NCI-H1048 (cell line): Measurements from ENCODE around the gene TREML2.
"Not testable (repeated sequence)": the region's sequence is repeated elsewhere in the genome, so short reads cannot be mapped to it uniquely, and the experiment has no call there.

Experiments used
- DNase-seq: peaks from one replicate; lab custom pipeline; 2025; lab: John Stamatoyannopoulos, UW

The TREML2 gene

GRCh38 chr6:41208439-41209106 is 7.6 kb upstream of the TREML2 start:
- no peak for DNase-seq

- no peak for DNase-seq
These were observed 3.2 kb upstream of the TREML2 start for GRCh38 chr6:41204156-41204555.

GRCh38 chr6:41201764-41202173 is 820 bp upstream of the TREML2 start:
- no peak for DNase-seq

GRCh38 chr6:41200296-41200900 is 551 bp downstream of the TREML2 start:
- DNase-seq, result no peak

- DNase-seq, result no peak
These were observed 1.2 kb downstream of the TREML2 start for GRCh38 chr6:41199552-41200246.

GRCh38 chr6:41197234-41197633 is 3.7 kb downstream of the TREML2 start:
- no peak for DNase-seq

- no peak for DNase-seq
These were observed 6.6 kb downstream of the TREML2 start for GRCh38 chr6:41194386-41194785.

DNA sequence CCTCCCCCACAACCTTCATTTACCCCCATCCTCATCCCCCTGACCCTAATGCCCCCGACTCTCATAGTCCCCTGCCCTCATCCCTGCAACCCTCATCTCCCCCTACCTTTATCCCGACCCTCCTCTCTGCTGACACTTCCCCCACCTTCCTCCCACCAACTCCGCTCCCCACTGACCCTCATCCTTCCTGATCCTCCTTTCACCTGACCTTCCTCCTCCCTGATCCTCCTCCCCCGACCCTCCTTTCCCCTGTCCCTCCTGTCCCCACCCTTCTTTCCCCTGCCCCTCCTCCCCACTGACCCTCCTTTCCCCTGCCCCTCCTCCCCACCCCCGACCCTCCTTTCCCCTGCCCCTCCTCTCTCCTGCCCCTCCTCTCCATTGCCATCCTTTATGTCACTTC is 7.1 kb downstream of the TREML2 start:
- DNase-seq, result no peak

DNA sequence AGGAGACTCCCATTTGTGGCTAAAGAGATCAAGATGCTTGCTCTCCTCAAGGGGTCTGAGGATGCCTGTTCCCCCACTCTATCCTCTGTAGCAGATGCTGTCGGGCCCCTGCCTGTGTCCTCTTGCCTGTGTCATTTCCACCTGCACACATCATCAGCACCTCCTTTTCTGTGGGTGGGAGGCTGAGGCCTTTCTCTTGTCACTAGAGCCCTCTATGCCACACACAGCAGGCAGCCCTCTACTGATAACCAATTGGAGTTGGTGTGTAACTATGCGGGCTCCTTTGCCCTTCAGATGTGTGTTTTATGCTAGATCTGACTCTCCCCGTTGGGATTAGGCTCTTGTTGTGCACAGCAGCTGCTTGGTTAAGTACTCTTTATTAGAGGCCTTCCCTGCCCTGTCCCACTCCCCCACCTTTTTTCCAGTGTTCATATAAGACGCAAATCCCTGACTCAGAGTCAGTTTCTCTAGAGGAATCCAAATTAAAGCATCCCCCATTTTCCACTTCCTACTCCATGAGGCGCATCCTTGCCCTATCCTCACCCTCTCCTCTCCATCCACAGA is 7.7 kb downstream of the TREML2 start:
- no peak for DNase-seq

DNA sequence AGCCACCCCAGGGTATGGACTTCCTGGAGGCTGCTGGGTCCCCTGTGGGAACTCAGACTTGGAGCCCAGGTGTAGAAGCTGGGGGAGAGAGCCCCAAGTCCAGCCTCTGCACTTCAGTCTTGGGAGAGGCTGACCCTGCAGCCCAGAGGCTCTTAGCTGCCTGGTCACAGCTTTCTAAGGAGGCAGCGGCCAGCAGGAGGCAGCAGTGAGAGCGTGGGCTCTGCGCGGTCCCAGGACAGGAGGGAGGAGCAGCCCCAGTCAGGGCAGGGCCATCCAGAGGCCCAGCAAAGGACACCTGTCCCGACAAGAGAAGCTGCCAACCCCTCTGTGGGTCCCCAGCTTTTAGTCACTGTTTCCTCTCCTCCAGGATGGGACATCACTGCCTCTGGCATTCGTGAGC is 9.4 kb downstream of the TREML2 start:
- DNase-seq, result no peak

DNA sequence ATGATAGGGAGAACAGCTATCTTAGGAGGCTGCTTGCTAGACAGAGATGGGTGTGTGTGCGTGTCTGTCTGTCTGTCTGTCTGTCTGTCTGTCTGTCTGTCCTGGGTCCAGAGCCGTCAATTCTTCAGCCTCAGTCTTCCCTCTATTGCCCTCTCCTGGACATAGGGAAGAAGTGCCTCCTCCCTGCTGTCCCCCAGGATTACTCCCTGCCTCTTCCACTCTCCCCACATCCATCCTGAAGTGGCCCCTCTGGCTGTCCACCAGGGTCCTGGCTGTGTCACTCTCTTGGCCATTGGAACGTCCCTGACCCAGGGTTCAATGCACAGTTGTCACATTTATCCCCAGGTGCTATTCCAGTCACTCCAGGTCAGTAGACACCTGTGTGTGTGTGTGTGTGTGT is 10.2 kb downstream of the TREML2 start:
- no peak for DNase-seq

- DNase-seq, result no peak
These were observed 11.0 kb downstream of the TREML2 start for GRCh38 chr6:41189967-41190366.

GRCh38 chr6:41189046-41189445 is 11.9 kb downstream of the TREML2 start:
- not testable (repeated sequence) for DNase-seq

- DNase-seq, result no peak
These were observed 12.7 kb downstream of the TREML2 start for GRCh38 chr6:41187924-41188886.

DNA sequence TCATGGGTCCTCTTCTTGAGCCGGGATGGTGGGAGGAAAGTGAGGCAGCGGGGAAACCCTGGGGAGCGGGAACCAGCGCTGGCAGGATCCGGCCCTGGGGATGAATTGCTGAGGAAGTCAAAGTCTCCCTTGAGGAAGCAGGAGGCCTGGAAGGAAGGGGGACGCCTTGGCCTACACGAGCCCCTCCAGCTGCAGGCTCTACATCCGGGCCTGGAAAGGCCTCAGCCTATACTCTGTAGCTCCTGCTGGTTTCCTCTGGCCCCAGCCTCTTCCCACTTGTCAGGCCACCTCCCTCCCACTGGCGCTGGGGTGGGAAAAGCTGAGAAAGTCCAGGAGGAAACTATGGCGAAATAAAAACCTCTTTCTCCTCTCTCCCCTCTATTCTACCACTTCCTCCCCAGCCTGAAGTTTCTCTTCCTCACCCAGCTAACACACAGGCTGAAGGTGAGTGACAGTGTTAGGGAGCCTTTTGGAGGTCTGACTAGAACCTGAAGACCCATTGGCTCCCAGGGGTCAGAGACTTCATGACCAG is 14.9 kb downstream of the TREML2 start:
- no peak for DNase-seq

GRCh38 chr6:41184761-41185160 is 16.2 kb downstream of the TREML2 start:
- DNase-seq, result no peak

DNA sequence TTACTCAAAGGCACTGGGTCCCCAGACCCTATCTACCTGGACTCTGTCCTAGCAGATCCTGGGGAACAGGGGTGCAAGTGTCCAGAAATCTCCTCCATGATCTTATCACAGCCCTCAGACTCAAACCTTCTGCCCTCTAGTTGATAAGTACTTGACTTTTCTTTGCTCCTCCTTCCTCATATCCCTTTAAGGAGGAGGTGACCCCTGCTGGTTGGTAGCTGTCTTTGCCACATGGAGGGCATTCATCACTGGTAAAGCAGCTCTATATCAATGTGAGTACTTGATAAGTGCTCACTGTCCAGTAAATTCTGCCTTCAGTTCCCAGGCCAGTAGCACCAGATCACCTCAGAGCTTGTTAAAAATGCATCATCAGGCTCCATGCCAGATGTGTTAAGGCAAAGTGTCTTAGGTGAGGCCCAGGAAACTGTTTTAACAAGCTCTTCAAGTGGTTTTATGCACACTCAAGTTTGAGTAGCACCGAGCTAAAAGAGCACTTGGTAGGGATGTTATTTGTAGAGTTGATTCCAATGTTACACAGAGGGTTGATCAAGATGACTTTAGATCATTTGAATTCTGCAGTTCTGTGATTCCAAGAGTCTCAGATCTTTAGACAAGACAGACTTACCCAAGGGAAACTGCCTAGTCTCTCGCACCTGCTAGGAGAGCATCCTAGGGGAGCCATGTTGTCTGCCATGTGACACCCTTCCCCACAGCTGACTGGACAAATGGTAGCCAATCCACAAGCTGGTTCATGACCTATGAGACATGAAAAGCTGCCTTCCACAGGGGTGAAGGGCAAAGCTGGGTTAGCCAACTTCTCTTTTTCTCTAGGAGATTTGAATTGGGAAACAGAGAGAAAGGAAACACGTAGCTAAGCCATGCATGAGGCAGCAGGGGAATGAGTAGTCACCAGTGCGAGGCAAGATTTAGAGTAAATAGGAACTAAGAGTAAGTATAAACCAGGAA is 18.6 kb downstream of the TREML2 start:
- no peak for DNase-seq

GRCh38 chr6:41181566-41181965 is 19.4 kb downstream of the TREML2 start:
- DNase-seq, result no peak

GRCh38 chr6:41179163-41179562 is 21.8 kb downstream of the TREML2 start:
- no peak for DNase-seq

GRCh38 chr6:41177695-41178094 is 23.3 kb downstream of the TREML2 start:
- no peak for DNase-seq
